BE2C (cell line): ENCODE measurements around the gene CAMSAP1. TPM values are rescaled to one million over a fixed set of nuclear protein-coding genes. Genes with fewer than 3 reads are reported as not detected.
A peak's percentile ranks its signal among the peaks of the same experiment; 100 is the strongest.

Experiments used
- DNase-seq: peaks from one replicate; pipeline ENCODE4 v3.0.0-alpha.2; 2020
- H3K27me3 ChIP-seq: fragments of 250-450 bp; sonication (Bioruptor Pico); 2 replicates; pipeline ENCODE4 v1.5.1; 2020; ENCODE audit warnings: mild to moderate bottlenecking
- H3K36me3 ChIP-seq: fragments of 250-450 bp; sonication (Bioruptor Pico); 2 replicates; pipeline ENCODE4 v1.5.1; 2020; ENCODE audit warnings: mild to moderate bottlenecking
- H3K4me1 ChIP-seq: fragments of 250-450 bp; sonication (Bioruptor Pico); 2 replicates; pipeline ENCODE4 v1.5.1; 2020
- H3K4me3 ChIP-seq: 2 replicates; pipeline ENCODE4 v1.5.1; 2011; ENCODE audit warnings: low read depth, low read length
- H3K9me3 ChIP-seq: fragments of 250-450 bp; sonication (Bioruptor Pico); 2 replicates; pipeline ENCODE4 v1.5.1; 2020
- polyA plus RNA-seq: library from polyadenylated mRNA; unstranded; fragments of >200 nt; gene quantifications from one replicate; pipeline ENCODE4 v1.2.1, GENCODE V29; 2012; ENCODE audit warnings: low read depth, missing spikeins; ENCODE audit not compliant: insufficient read length, insufficient read depth
- TF ChIP-seq, protein P1 (sequence below): IDR thresholded peaks from 2 replicates; pipeline ENCODE4 v1.5.1; 2012; ENCODE audit warnings: mild to moderate bottlenecking, low read depth, low read length

CAMSAP1 gene, protein sequence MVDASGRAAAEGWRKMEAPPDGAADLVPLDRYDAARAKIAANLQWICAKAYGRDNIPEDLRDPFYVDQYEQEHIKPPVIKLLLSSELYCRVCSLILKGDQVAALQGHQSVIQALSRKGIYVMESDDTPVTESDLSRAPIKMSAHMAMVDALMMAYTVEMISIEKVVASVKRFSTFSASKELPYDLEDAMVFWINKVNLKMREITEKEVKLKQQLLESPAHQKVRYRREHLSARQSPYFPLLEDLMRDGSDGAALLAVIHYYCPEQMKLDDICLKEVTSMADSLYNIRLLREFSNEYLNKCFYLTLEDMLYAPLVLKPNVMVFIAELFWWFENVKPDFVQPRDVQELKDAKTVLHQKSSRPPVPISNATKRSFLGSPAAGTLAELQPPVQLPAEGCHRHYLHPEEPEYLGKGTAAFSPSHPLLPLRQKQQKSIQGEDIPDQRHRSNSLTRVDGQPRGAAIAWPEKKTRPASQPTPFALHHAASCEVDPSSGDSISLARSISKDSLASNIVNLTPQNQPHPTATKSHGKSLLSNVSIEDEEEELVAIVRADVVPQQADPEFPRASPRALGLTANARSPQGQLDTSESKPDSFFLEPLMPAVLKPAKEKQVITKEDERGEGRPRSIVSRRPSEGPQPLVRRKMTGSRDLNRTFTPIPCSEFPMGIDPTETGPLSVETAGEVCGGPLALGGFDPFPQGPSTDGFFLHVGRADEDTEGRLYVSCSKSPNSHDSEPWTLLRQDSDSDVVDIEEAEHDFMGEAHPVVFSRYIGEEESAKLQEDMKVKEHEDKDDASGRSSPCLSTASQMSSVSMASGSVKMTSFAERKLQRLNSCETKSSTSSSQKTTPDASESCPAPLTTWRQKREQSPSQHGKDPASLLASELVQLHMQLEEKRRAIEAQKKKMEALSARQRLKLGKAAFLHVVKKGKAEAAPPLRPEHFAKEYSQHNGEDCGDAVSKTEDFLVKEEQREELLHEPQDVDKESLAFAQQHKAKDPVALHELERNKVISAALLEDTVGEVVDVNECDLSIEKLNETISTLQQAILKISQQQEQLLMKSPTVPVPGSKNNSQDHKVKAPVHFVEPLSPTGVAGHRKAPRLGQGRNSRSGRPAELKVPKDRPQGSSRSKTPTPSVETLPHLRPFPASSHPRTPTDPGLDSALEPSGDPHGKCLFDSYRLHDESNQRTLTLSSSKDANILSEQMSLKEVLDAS (N-terminal part only)
- polyA plus RNA-seq = 42.9 TPM

GRCh38 chr9:135907431-135908092, at the start of gene CAMSAP1:
Gene CAMSAP1, minus strand, starts transcription at chr9:135907546. Its CDS starts 387 bp downstream, at chr9:135907159.
- Histone ChIP-seq H3K4me1 (peaks cover 5% of the 10 kb centered on the region; the same call in 1 of the 2 replicates), H3K27me3 (no peaks in the 10 kb centered on the region), H3K36me3 (peaks cover 20% of the 10 kb centered on the region), H3K9me3 (no peaks in the 10 kb centered on the region; the same call in 1 of the 2 replicates), H3K4me3 (peak within 1 kb of the TSS; percentile 84)
- peak; percentile 96 for DNase-seq
- TF ChIP-seq, protein P1, sequence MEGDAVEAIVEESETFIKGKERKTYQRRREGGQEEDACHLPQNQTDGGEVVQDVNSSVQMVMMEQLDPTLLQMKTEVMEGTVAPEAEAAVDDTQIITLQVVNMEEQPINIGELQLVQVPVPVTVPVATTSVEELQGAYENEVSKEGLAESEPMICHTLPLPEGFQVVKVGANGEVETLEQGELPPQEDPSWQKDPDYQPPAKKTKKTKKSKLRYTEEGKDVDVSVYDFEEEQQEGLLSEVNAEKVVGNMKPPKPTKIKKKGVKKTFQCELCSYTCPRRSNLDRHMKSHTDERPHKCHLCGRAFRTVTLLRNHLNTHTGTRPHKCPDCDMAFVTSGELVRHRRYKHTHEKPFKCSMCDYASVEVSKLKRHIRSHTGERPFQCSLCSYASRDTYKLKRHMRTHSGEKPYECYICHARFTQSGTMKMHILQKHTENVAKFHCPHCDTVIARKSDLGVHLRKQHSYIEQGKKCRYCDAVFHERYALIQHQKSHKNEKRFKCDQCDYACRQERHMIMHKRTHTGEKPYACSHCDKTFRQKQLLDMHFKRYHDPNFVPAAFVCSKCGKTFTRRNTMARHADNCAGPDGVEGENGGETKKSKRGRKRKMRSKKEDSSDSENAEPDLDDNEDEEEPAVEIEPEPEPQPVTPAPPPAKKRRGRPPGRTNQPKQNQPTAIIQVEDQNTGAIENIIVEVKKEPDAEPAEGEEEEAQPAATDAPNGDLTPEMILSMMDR = no peak

DNA sequence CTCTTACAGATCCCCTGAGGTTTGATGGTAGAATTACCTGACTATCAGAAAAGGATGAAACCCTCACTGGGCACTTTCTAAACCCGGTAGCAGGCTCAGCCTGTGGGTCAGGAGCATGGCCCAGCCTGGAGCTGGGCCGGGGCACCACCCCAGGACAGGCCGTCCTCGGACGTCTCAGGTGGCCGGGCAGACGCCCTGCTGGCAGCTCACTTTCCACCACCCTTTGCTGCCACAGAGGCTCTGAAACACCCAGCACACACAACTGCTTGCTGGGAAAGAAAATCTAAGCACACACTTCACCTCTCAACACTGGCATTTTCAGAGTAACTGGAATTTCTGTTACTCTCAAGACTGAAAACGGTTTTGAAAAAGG, 49.4 kb upstream of the CAMSAP1 start:
- TF ChIP-seq, protein P1 = no peak
- Histone ChIP-seq H3K9me3 (no peaks in the 10 kb centered on the region), H3K4me1 (peaks cover 7% of the 10 kb centered on the region), H3K36me3 (peaks cover 21% of the 10 kb centered on the region), H3K27me3 (no peaks in the 10 kb centered on the region), H3K4me3 (no peak overlapping the region)
- DNase-seq = no peak

GRCh38 chr9:135955934-135956801, 48.8 kb upstream of the CAMSAP1 start:
- no peaks in the 10 kb centered on the region for H3K9me3 ChIP-seq
- peaks cover 5% of the 10 kb centered on the region; the same call in 1 of the 2 replicates for H3K4me1 ChIP-seq
- no peak overlapping the region for H3K4me3 ChIP-seq
- DNase-seq = no peak
- peaks cover 21% of the 10 kb centered on the region for H3K36me3 ChIP-seq
- TF ChIP-seq, protein P1 = no peak
- H3K27me3 ChIP-seq = no peaks in the 10 kb centered on the region

DNA sequence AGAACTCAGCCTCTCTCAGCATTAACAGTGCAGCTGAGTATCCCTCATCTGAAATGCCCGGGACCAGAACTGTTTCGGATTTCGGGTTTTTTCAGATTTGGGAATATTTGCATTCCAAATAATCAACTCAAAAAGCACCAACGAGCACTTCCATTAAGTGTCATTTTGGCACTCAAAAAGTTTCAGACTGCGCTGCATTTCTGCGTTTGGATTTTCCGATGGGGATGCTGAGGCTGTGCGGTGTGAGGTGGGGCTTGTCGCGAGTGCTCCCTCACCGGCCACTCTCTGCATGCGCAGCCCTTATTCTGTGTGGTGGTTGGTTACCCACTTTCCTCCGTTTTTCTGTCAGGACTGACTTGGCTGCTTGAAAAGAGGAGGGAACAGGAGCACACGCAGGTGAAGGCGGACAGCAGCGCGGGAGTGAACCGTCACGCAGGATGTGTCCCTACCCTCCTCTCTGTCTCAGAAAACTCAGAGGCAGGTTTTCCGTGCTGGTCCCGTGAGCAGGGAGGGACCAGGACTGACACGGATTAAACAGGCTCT, 45.4 kb upstream of the CAMSAP1 start:
- H3K27me3 ChIP-seq = no peaks in the 10 kb centered on the region
- TF ChIP-seq, protein P1 = no peak
- H3K9me3 ChIP-seq = no peaks in the 10 kb centered on the region
- H3K4me3 ChIP-seq = no peak overlapping the region
- peaks cover 5% of the 10 kb centered on the region; the same call in 1 of the 2 replicates for H3K4me1 ChIP-seq
- peaks cover 49% of the 10 kb centered on the region for H3K36me3 ChIP-seq
- DNase-seq = no peak
